Measurements from ENCODE around the gene ABHD2. TPM values are rescaled to one million over a fixed set of nuclear protein-coding genes. Genes with fewer than 3 reads are reported as not detected.

The ABHD2 gene
- polyA plus RNA-seq, 3 donors, result 30.8 to 67.1 (median 37.3) TPM

GRCh38 chr15:89088605-89089315 is 504 bp downstream of the ABHD2 start:
- Mint-ChIP-seq H3K36me3 (peaks cover 8 to 12% of the 10 kb centered on the region in 2 donors), H3K9me3 (no peaks in the 10 kb centered on the region), H3K4me3 (no peak overlapping the region), H3K4me1 (peaks cover 49% of the 10 kb centered on the region), H3K27ac (peak overlapping the region in 1 of 7 donors; percentile 98), H3K27me3 (ENCODE audit: low read depth in 3 of 3) (peaks cover 0 to 2% (median 0%) of the 10 kb centered on the region in 3 donors)
- H3K79me2 ChIP-seq (ENCODE audit: insufficient read depth, low read length), result peaks cover 52% of the 10 kb centered on the region
- H3K36me3 ChIP-seq (replicated peaks in 1 of 2; ENCODE audit: control insufficient read depth in 1 of 2, insufficient read depth in 2 of 2, low read length in 2 of 2), result no peaks in the 10 kb centered on the region
- TF ChIP-seq CTCF (IDR thresholded peaks at IDR 0.05), result no peak
- no peak for DNase-seq
- no peaks in the 10 kb centered on the region for H3K9me3 ChIP-seq (replicated peaks in 1 of 2; ENCODE audit: control insufficient read depth in 1 of 2, insufficient read depth in 1 of 2, low read length in 2 of 2)
- peak overlapping the region; percentile 94 for H3K4me2 ChIP-seq (replicated peaks; ENCODE audit: extremely low read depth, low read length, poor library complexity, severe bottlenecking)
- H3K27ac ChIP-seq (ENCODE audit: low read depth in 1 of 2, low read length in 2 of 2), result peak overlapping the region; percentile 55 to 94
- H3K9ac ChIP-seq (ENCODE audit: insufficient read depth, low read length, poor library complexity, severe bottlenecking), result peak overlapping the region; percentile 92
- no peaks in the 10 kb centered on the region for H3K27me3 ChIP-seq (ENCODE audit: control insufficient read depth in 2 of 2, insufficient read depth in 2 of 2, low read length in 2 of 2)
- peak overlapping the region; percentile 79 to 97 (median 85) for H3K4me3 ChIP-seq (replicated peaks in 1 of 3; ENCODE audit: low read depth in 2 of 3, low read length in 3 of 3)
- no peaks in the 10 kb centered on the region for H4K20me1 ChIP-seq (ENCODE audit: insufficient read depth, low read length)
- WGBS (ENCODE audit: insufficient coverage), result 7% methylated on average over 38 of the region's 44 CpGs
- peak overlapping the region; percentile 51 for H2AFZ ChIP-seq (ENCODE audit: insufficient read depth, low read depth, low read length, poor library complexity, severe bottlenecking)
- peaks cover 57 to 63% of the 10 kb centered on the region in 2 donors for H3K4me1 ChIP-seq (ENCODE audit: control insufficient read depth in 1 of 2, insufficient read depth in 2 of 2, low read length in 2 of 2)
- intact Hi-C loops (cut with micrococcal nuclease), result loop anchor here in 1 of 2 donors (5.0 kb wide), 1 partner anchor 44 kb away; no protein-coding TSS in a partner anchor

- peaks cover 0 to under 1% (median 0%) of the 10 kb centered on the region in 7 donors for H3K9me3 Mint-ChIP-seq
- H3K36me3 Mint-ChIP-seq, result peaks cover 11 to 12% of the 10 kb centered on the region in 2 donors
- H3K27me3 Mint-ChIP-seq (ENCODE audit: low read depth in 3 of 3), result peaks cover 0 to 2% (median 0%) of the 10 kb centered on the region in 3 donors
- H3K4me3 Mint-ChIP-seq, result no peak overlapping the region
- Histone ChIP-seq H2AFZ (ENCODE audit: insufficient read depth, low read depth, low read length, poor library complexity, severe bottlenecking) (peak overlapping the region; percentile 51), H3K27me3 (ENCODE audit: control insufficient read depth in 2 of 2, insufficient read depth in 2 of 2, low read length in 2 of 2) (no peaks in the 10 kb centered on the region), H3K4me1 (ENCODE audit: control insufficient read depth in 1 of 2, insufficient read depth in 2 of 2, low read length in 2 of 2) (peaks cover 65 to 71% of the 10 kb centered on the region in 2 donors), H3K36me3 (replicated peaks in 1 of 2; ENCODE audit: control insufficient read depth in 1 of 2, insufficient read depth in 2 of 2, low read length in 2 of 2) (no peaks in the 10 kb centered on the region), H3K79me2 (ENCODE audit: insufficient read depth, low read length) (peaks cover 57% of the 10 kb centered on the region), H3K9me3 (replicated peaks in 1 of 2; ENCODE audit: control insufficient read depth in 1 of 2, insufficient read depth in 1 of 2, low read length in 2 of 2) (no peaks in the 10 kb centered on the region), H3K4me3 (replicated peaks in 1 of 3; ENCODE audit: low read depth in 2 of 3, low read length in 3 of 3) (peak overlapping the region; percentile 79 to 97 (median 85)), H4K20me1 (ENCODE audit: insufficient read depth, low read length) (no peaks in the 10 kb centered on the region), H3K27ac (ENCODE audit: low read depth in 1 of 2, low read length in 2 of 2) (peak overlapping the region; percentile 49 to 94), H3K4me2 (replicated peaks; ENCODE audit: extremely low read depth, low read length, poor library complexity, severe bottlenecking) (peak overlapping the region; percentile 94), H3K9ac (ENCODE audit: insufficient read depth, low read length, poor library complexity, severe bottlenecking) (peak overlapping the region; percentile 92)
- intact Hi-C loops (cut with micrococcal nuclease), result loop anchor here (5.0 kb wide), 3 partner anchors 32 to 43 kb away; no protein-coding TSS in a partner anchor
- DNase-seq, result peak in 2 of 3 donors; percentile 11 to 49
- H3K4me1 Mint-ChIP-seq, result peaks cover 57% of the 10 kb centered on the region
- H3K27ac Mint-ChIP-seq, result peak overlapping the region in 3 of 7 donors; percentile 98
- no CpG with 5 or more reads among the region's 5 CpGs for WGBS (ENCODE audit: insufficient coverage)
- TF ChIP-seq CTCF (IDR thresholded peaks at IDR 0.05), result no peak
These were observed 1.3 kb downstream of the ABHD2 start for GRCh38 chr15:89089316-89090230.
